ENCODE measurements around the gene TPD52L1. TPM values are rescaled to one million over a fixed set of nuclear protein-coding genes. Genes with fewer than 3 reads are reported as not detected.

The TPD52L1 gene
- total RNA-seq, 4 donors from 2014 or later: 22.2 to 77.6 (median 37.7) TPM

DNA sequence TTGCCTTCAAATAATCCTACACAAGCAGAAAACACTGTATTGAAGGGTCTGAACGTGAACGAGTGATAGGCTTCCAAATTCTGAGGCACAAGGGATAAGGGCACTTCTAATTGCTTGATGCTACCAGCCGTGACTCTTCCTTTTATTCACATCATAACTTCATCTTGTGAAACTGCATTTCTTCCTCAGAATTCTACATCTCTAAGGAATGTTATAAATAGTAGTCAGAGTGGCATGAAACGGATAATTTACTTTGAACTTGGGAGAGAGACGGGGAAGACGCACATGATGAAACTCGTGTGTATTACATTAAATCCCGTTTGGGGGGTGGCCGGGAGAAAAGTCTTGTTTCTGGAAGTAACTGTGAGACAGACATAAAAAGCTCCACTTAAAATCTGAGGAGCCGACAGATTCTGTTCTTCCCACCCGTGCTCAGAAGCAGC is 147.4 kb downstream of the TPD52L1 start:
- Histone ChIP-seq H3K36me3 (no peaks in the 10 kb centered on the region), H3K4me3 (peak overlapping the region; percentile 55 to 91), H3K27ac (peak overlapping the region; percentile 83 to 88), H3K4me1 (no peaks in the 10 kb centered on the region), H3K9me3 (no peaks in the 10 kb centered on the region), H3K27me3 (no peaks in the 10 kb centered on the region)
- intact Hi-C loops (cut with DNase I; ENCODE audit: low total_unique reads): no loop called here
- DNase-seq: no peak
- TF ChIP-seq, protein P1, sequence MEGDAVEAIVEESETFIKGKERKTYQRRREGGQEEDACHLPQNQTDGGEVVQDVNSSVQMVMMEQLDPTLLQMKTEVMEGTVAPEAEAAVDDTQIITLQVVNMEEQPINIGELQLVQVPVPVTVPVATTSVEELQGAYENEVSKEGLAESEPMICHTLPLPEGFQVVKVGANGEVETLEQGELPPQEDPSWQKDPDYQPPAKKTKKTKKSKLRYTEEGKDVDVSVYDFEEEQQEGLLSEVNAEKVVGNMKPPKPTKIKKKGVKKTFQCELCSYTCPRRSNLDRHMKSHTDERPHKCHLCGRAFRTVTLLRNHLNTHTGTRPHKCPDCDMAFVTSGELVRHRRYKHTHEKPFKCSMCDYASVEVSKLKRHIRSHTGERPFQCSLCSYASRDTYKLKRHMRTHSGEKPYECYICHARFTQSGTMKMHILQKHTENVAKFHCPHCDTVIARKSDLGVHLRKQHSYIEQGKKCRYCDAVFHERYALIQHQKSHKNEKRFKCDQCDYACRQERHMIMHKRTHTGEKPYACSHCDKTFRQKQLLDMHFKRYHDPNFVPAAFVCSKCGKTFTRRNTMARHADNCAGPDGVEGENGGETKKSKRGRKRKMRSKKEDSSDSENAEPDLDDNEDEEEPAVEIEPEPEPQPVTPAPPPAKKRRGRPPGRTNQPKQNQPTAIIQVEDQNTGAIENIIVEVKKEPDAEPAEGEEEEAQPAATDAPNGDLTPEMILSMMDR (IDR thresholded peaks at IDR 0.05): no peak
- no peak for TF ChIP-seq POLR2A (IDR thresholded peaks at IDR 0.05)

DNA sequence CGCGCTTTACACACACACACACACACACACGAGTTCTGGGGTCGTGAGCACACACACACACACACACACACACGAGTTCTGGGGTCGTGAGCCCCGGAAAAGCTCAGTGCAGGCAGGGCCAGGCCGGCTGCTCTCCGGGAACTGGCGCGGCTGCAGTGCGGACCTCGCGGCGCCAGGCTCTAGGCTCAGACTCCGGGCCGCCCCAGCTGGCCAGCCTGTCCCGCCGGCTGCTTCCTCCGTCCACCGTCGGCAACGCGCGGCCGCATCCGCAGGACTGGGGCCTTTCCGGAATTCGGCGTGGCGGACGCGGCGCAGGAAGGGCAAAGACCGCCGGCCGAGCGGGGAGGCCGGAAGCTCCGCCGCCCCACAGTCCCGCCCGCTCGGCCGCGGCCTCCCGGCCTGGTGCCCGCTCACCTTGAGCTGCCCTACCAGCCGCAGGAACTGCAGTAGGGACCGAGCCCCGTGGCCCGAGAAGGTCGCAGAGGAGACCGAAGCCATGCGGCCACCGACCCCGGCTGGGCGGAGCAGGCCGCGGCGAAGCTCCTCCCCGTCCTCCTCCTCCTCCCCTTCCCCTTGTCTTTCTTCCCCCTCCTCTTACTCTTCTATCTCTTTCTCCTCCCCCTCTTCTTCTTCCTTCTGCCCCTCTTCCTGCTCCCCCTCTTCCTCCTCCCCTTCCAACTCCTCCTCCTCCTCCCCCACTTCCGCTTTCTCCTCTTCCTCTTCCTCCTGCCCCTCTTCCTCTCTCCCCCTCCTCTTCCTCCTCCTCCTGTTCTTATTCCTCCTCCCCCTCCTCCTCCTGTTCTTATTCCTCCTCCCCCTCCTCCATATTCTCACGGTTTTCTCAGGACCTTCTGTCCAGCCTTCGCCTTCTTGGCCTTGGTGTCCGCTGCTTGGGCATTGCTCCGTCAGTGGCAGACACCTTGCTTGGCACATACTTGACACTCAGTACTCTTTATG is 148.1 kb downstream of the TPD52L1 start, which contains the start of gene HDDC2:
HDDC2 (minus strand) TSS at position 533 of the 957 bp plus-strand sequence; CDS start at position 498, 35 bp downstream.
- H3K36me3 ChIP-seq: no peaks in the 10 kb centered on the region
- H3K9me3 ChIP-seq: no peaks in the 10 kb centered on the region
- no peaks in the 10 kb centered on the region for H3K27me3 ChIP-seq
- intact Hi-C loops (cut with DNase I; ENCODE audit: low total_unique reads): no loop called here
- DNase-seq: peak; percentile 66
- peak in 1 of 2 donors; percentile 37 for TF ChIP-seq POLR2A (IDR thresholded peaks at IDR 0.05)
- TF ChIP-seq, protein P1 (IDR thresholded peaks at IDR 0.05): no peak
- no peaks in the 10 kb centered on the region for H3K4me1 ChIP-seq
- peak within 1 kb of the TSS; percentile 55 to 91 for H3K4me3 ChIP-seq
- peak within 1 kb of the TSS; percentile 83 to 88 for H3K27ac ChIP-seq

DNA sequence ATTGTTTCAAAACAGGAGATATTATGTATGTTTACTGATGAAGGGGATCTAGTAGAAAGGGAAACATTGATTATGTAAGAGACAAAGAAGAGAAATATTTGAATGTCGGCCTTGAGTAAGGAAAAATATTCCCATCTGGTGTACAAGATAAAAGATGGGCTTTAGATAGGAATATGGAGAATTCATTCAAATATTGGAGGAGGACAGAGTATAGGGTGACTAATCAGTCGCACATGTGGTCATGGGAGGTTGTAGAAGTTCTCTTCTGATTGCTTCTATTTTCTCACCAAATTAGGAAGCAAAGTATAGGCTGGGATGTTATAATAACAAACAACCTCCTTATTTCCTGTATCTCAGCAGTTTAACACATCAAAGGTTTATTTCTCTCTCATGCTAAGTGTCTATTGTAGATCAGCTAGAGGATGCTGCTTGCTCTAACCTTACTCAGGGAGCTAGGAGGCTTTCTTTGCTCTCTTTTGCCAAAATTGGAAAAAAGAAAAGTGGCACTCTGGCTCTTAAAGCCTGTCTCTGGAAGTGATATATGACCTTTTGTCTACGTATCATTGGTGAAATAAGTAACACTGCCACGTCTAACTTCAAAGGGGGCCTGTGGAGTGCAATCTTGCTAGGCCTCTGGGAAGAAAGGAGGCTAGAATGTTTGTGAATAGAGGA is 149.4 kb downstream of the TPD52L1 start:
- Histone ChIP-seq H3K4me3 (no peak overlapping the region), H3K9me3 (no peaks in the 10 kb centered on the region), H3K27ac (no peak overlapping the region), H3K27me3 (no peaks in the 10 kb centered on the region), H3K4me1 (no peaks in the 10 kb centered on the region), H3K36me3 (no peaks in the 10 kb centered on the region)
- intact Hi-C loops (cut with DNase I; ENCODE audit: low total_unique reads): no loop called here
- TF ChIP-seq, protein P1 (IDR thresholded peaks at IDR 0.05): no peak
- no peak for TF ChIP-seq POLR2A (IDR thresholded peaks at IDR 0.05)
- DNase-seq: no peak

DNA sequence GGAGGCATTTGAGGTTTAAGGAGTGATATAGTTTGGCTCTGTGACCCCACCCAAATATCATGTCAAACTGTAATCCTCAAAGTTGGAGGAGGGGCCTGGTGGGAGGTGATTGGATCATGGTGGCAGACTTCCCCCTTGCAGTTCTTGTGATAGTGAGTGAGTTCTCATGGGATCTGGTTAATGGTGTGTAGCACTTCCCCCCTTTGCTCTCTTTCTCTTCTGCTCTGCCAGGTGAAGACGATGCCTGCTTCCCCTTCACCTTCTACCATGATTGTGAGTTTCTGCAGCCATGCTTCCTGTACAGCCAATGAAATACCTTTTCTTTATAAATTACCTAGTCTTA is 149.9 kb downstream of the TPD52L1 start:
- no peak for TF ChIP-seq POLR2A (IDR thresholded peaks at IDR 0.05)
- TF ChIP-seq, protein P1 (IDR thresholded peaks at IDR 0.05): no peak
- Histone ChIP-seq H3K9me3 (no peaks in the 10 kb centered on the region), H3K4me1 (no peaks in the 10 kb centered on the region), H3K36me3 (no peaks in the 10 kb centered on the region), H3K27me3 (no peaks in the 10 kb centered on the region), H3K27ac (no peak overlapping the region), H3K4me3 (no peak overlapping the region)
- DNase-seq: no peak
- intact Hi-C loops (cut with DNase I; ENCODE audit: low total_unique reads): no loop called here

Data from uterus (tissue), 4 donors.